HUES48 (cell line): ENCODE measurements around the gene LYPD3.

Experiments
- H3K27ac ChIP-seq: one replicate; pipeline ENCODE4 v1.7.0; 2013; ENCODE audit warnings: low read depth, low read length, inconsistent platforms
- H3K27me3 ChIP-seq: 2 replicates; pipeline ENCODE4 v1.6.1; 2013; ENCODE audit warnings: mild to moderate bottlenecking, low read length; ENCODE audit not compliant: control insufficient read depth, insufficient read depth
- H3K36me3 ChIP-seq: 2 replicates; pipeline ENCODE4 v1.6.1; 2013; ENCODE audit warnings: low read length; ENCODE audit not compliant: control insufficient read depth, insufficient read depth
- H3K4me1 ChIP-seq: 2 replicates; pipeline ENCODE4 v1.6.1; 2013; ENCODE audit warnings: mild to moderate bottlenecking, low read length; ENCODE audit not compliant: control insufficient read depth, insufficient read depth
- H3K4me3 ChIP-seq: 2 replicates; pipeline ENCODE4 v1.5.1; 2013; ENCODE audit warnings: mild to moderate bottlenecking, low read depth, low read length
- H3K9ac ChIP-seq: 2 replicates; pipeline ENCODE4 v1.6.1; 2013; ENCODE audit warnings: mild to moderate bottlenecking, low read depth, low read length, moderate library complexity
- H3K9me3 ChIP-seq: 2 replicates; pipeline ENCODE4 v1.6.1; 2013; ENCODE audit warnings: low read length; ENCODE audit not compliant: control insufficient read depth, insufficient read depth

The LYPD3 gene

DNA sequence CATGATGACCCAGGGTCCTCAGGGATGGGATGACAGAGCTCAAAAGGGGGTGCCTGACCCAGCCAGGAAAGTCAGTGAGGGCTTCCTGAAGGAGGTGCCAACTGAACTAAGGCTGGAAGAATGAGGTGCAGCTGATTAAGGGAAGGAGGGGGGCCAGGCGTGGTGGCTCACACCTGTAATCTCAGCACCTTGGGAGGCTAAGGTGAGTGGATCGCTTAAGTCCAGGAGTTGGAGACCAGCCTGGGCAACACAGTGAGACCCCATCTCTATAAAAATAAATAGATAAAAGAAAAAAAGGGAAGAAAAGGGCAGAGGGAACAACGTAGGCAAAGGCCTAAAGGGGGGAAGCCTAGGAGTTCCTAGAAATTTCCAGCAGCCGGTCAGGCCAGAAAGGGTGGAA lies 9.1 kb upstream of the LYPD3 start:
- no peak overlapping the region for H3K9ac ChIP-seq

DNA sequence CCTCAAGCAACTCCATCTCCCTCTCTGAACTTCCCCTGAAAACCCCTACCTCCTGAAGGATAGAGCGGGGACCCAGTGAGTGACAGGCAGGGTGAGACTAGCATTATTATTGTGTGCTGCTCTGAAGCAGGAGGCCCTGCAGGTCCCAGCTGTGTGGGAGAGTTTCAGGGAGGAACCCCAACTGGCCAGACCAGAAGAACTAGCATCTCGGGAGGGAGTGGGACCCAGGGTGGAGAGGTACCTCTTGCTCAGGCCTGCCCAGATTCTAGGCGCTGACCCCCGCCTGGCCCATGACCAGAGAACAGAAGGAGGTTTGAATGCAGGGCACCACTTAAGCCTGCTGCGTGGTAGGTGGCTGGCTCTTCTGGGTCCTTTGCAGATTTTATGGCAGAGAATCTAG lies 5.7 kb upstream of the LYPD3 start:
- Histone ChIP-seq H3K36me3 (no peaks in the 10 kb centered on the region), H3K27me3 (peaks cover 2% of the 10 kb centered on the region), H3K9ac (no peak overlapping the region), H3K9me3 (no peaks in the 10 kb centered on the region), H3K4me3 (no peak overlapping the region), H3K4me1 (0 out of 2 replicates have a peak, but pooled peaks cover 2% of the 10 kb centered on the region), H3K27ac (no peak overlapping the region)

More for the DNA sequence above, 9.1 kb upstream of the LYPD3 start:
- no peaks in the 10 kb centered on the region for H3K36me3 ChIP-seq
- H3K4me1 ChIP-seq: 0 out of 2 replicates have a peak, but pooled peaks cover 2% of the 10 kb centered on the region
- H3K27ac ChIP-seq: no peak overlapping the region
- no peaks in the 10 kb centered on the region for H3K27me3 ChIP-seq
- no peaks in the 10 kb centered on the region for H3K9me3 ChIP-seq
- H3K4me3 ChIP-seq: peak overlapping the region; percentile 61; the same call in 1 of the 2 replicates

DNA sequence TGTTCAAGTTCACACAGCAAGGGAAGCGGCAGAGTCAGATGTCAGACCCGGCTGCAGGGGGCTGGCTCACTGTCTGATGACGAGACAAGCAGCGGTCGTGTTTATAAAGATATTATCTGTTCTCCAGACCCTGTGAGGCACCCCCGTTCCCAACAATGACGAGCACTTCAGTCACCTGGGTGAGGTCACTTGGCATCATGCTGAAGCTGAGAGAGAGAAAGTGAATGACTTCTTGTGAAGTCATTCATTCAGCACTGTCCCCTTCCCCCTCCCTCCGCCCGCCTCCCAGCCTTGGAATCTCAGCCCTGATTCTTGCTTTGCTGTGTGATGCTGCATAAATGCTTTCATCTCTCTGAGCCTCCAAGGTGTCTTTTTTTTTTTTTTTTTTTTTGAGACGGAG lies 4.9 kb upstream of the LYPD3 start:
- Histone ChIP-seq H3K4me3 (no peak overlapping the region), H3K36me3 (no peaks in the 10 kb centered on the region), H3K9me3 (no peaks in the 10 kb centered on the region), H3K27me3 (peaks cover 10% of the 10 kb centered on the region), H3K27ac (no peak overlapping the region), H3K9ac (no peak overlapping the region), H3K4me1 (0 out of 2 replicates have a peak, but pooled peaks cover under 1% of the 10 kb centered on the region)

DNA sequence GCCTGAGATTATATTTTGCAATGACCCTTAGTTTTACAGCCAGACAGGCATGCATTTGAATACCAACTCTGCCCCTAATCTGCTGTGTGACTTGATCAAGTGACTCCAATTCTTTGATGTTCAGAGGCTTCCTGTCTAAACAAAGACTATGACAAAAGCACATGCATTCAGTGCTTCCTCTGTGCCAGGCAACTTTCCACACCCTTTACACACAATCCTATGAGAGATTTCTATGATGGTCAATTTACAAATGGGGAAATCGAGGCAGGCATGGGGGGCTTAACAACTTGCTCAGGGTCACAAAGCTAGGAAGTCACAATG lies 3.7 kb upstream of the LYPD3 start:
- no peak overlapping the region for H3K27ac ChIP-seq
- H3K4me3 ChIP-seq: no peak overlapping the region
- H3K9ac ChIP-seq: no peak overlapping the region
- no peaks in the 10 kb centered on the region for H3K4me1 ChIP-seq
- H3K36me3 ChIP-seq: no peaks in the 10 kb centered on the region
- H3K9me3 ChIP-seq: no peaks in the 10 kb centered on the region
- peaks cover 17% of the 10 kb centered on the region for H3K27me3 ChIP-seq

DNA sequence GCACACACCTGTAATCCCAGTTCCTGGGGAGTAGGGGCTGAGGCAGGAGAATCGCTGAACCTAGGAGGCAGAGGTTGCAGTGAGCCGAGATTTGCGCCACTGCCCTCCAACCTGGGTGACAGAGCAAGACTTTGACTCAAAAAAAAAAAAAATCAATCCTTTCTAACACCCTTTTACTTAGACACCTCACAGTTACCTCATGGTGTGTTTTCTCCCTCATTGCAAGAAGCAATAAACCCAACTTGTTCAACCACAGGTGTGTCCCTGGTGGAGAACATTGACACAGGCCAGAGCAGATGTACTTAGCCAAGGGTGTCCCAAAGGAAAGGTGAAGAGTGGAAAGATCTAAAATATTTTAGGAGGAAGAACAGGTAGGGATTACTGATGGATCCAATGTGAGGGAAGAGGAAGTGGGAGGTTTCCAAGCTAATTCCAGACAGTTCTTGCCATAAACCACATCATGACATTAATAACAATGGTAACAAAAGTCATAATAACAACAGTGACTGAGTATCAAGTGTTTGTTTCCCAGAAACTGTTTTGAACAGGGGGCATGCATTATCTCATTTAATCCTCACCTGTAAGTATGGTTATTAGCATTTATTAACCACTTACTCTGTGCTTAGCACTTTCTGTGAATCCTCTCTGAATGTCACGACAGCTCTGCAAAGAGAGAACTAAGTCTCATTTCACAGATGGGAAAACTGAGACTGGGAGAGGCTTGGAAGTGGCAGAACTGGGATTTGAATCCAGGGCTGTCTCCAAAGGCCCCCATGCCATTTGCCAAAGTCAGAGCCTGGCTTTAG lies 3.1 kb upstream of the LYPD3 start:
- no peaks in the 10 kb centered on the region for H3K4me1 ChIP-seq

DNA sequence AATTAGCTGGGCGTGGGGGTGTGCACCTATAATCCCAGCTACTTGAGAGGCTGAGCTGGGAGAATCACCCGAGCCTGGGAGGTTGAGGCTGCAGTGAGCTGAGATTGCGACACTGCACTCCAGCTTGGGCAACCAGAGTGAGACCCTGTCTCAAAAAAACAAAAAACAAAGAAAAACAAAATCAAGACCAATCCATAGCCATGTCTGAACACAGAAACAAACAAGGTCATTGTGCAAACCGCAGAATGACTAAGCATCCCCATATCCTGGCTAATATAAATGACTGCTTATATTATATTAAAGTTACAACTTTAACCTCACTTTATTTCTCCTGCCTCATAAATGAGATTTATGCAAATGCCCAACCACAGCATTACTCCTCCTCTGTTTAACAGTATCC lies 2.3 kb upstream of the LYPD3 start:
- Histone ChIP-seq H3K27ac (no peak overlapping the region), H3K4me1 (no peaks in the 10 kb centered on the region), H3K27me3 (peaks cover 17% of the 10 kb centered on the region), H3K4me3 (no peak overlapping the region), H3K9me3 (no peaks in the 10 kb centered on the region), H3K36me3 (no peaks in the 10 kb centered on the region), H3K9ac (no peak overlapping the region)

More for the DNA sequence above, 3.1 kb upstream of the LYPD3 start:
- Histone ChIP-seq H3K27ac (no peak overlapping the region), H3K27me3 (peaks cover 17% of the 10 kb centered on the region), H3K9ac (no peak overlapping the region), H3K36me3 (no peaks in the 10 kb centered on the region), H3K4me3 (no peak overlapping the region), H3K9me3 (no peaks in the 10 kb centered on the region)

DNA sequence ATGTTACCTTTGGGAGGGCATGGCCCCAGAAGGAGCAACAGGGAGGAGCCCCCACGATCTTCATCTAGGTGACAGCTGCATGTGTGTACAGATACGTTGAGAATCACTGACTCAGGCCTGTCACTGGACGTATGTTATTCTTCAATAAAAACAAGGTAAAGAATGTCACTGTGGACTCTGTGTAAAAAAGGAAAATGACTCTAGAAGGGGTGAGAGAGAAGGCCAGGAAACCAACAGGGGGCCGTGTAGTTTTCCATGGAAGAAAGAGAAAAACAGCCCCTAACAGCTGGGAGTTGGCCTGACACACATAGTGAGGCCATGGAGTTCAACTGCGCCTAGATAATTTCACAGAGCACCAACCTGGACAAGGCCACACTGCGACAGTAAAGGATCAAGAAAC lies 1.9 kb upstream of the LYPD3 start:
- H3K27ac ChIP-seq: no peak overlapping the region

DNA sequence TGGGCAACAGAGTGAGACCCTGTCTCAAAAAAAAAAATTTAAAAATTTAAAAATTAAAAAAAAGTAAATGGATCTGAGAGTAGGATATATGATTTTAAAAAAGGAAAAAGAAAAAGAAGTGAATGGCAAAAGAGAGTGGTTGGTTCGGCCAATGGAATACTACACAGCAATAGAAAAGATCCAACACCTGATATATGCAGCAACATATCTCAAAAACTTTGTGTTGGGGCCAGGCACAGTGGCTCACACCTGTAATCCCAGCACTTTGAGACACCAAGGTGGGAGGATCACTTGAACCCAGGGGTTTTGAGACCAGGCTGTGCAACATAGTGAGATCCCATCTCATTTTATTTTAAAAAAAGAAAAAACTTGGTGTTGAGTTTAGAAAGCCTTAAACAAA lies 1.4 kb upstream of the LYPD3 start:
- Histone ChIP-seq H3K4me3 (no peak overlapping the region), H3K9ac (no peak overlapping the region), H3K9me3 (no peaks in the 10 kb centered on the region), H3K4me1 (0 out of 2 replicates have a peak, but pooled peaks cover 3% of the 10 kb centered on the region), H3K36me3 (no peaks in the 10 kb centered on the region), H3K27ac (no peak overlapping the region), H3K27me3 (peaks cover 23% of the 10 kb centered on the region)

More for the DNA sequence above, 1.9 kb upstream of the LYPD3 start:
- Histone ChIP-seq H3K4me3 (no peak overlapping the region), H3K9me3 (no peaks in the 10 kb centered on the region), H3K4me1 (no peaks in the 10 kb centered on the region), H3K27me3 (peaks cover 18% of the 10 kb centered on the region), H3K9ac (no peak overlapping the region), H3K36me3 (no peaks in the 10 kb centered on the region)

DNA sequence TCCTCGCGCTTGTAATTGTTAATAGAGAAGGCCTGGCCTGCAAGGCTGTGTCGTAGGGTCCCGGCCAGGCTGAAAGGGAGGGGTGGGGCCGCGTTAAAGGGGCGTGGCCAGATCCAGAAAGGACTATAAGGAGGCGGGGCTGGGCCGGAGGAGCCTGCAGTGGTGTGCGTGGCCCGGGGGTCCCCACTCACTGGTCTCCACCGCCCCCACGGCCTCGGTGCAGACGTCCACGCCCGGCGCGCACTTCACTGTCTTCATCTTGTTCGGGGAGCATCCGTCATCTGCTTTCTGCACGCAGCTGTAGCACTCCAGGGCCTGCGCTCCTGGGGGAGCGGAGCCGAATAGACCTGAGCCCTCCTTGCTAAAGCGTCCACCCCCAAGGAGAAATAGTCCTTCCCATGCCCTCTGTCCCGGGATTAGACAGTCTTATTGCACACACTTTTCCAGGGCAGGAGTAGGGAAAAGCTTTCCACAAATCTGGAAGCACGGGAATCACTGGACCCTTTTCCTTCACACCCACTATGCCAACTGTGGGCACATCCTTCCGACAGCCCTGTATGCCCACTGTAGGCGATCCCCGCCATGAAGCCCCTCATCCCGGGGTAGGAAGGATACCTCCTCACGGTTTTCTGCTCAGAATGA lies 1.2 kb downstream of the LYPD3 start:
- H3K36me3 ChIP-seq: no peaks in the 10 kb centered on the region
- H3K4me1 ChIP-seq: 0 out of 2 replicates have a peak, but pooled peaks cover 3% of the 10 kb centered on the region
- no peaks in the 10 kb centered on the region for H3K9me3 ChIP-seq
- peaks cover 23% of the 10 kb centered on the region for H3K27me3 ChIP-seq
- peak overlapping the region; percentile 94 for H3K4me3 ChIP-seq
- no peak overlapping the region for H3K9ac ChIP-seq
- peak overlapping the region; percentile 79 for H3K27ac ChIP-seq

DNA sequence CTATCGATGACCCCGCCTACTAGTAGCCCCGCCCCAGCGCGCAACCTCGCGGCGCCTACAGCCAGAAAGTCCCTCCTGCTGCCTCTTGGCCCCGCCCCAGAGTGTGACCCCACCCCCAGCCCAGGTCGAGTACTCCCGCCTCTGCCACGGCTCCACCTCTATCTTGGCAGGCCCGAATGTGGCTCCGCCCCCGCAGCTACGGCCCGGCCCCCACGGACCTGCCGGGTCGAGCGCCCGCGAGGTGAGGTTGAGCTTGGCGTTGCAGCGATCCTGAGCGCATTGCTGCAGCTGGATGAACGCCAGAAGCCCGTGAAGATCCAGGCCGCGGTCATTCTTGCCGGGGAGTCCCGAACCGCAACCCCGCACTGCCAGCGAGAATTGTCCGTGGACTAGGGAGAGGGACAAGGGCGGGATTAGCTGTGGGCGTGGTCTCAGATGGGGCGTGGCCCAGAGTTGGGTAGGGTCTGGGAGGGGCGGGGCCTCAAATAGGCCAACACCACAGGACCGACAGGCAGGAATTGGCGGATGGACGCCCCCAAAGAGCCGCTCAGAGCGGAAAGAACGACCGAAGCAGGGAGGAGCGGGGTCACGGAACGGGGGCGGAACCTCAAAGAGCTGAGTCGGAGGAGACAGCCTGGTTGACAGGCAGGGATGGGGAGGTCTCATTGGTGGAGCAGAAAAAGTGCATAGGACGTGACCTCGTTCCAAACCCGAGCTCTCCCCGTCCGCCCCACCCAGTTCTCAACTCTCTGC lies 1.9 kb downstream of the LYPD3 start:
- no peaks in the 10 kb centered on the region for H3K36me3 ChIP-seq
- H3K9me3 ChIP-seq: no peaks in the 10 kb centered on the region
- peaks cover 23% of the 10 kb centered on the region for H3K27me3 ChIP-seq
- H3K27ac ChIP-seq: peak overlapping the region; percentile 79
- H3K9ac ChIP-seq: peak overlapping the region; percentile 46; the same call in 1 of the 2 replicates
- peak overlapping the region; percentile 94 for H3K4me3 ChIP-seq
- H3K4me1 ChIP-seq: 0 out of 2 replicates have a peak, but pooled peaks cover 3% of the 10 kb centered on the region
